GM12892 (cell line): Measurements from ENCODE around the gene CDC45.

ENCODE experiments used
- POLR2A ChIP-seq: IDR thresholded peaks from 2 replicates; pipeline ENCODE4 v1.6.1; 2011; ENCODE audit warnings: low read depth, low read length, control low read depth
- POLR2AphosphoS5 ChIP-seq: IDR thresholded peaks from 2 replicates; pipeline ENCODE4 v1.6.1; 2011; ENCODE audit warnings: low read depth, low read length, control low read depth
- TAF1 ChIP-seq: IDR thresholded peaks from 2 replicates; pipeline ENCODE4 v1.6.1; 2011; ENCODE audit warnings: low read depth, mild to moderate bottlenecking, control low read depth, low read length, borderline replicate concordance

GRCh38 chr22:19565382-19566278 is 85.9 kb downstream of the CDC45 start:
- TF ChIP-seq POLR2A (no peak), POLR2AphosphoS5 (no peak), TAF1 (no peak)
